GM21515 (cell line): ENCODE measurements around the gene KRT79.
"Not testable (repeated sequence)": the region's sequence is repeated elsewhere in the genome, so short reads cannot be mapped to it uniquely, and the experiment has no call there.

ENCODE experiments used
- ATAC-seq: cut with Tn5 transposase; IDR thresholded peaks from one replicate; pipeline ENCODE4 v1.9.1; 2021; ENCODE audit not compliant: unreplicated experiment

Gene KRT79

DNA sequence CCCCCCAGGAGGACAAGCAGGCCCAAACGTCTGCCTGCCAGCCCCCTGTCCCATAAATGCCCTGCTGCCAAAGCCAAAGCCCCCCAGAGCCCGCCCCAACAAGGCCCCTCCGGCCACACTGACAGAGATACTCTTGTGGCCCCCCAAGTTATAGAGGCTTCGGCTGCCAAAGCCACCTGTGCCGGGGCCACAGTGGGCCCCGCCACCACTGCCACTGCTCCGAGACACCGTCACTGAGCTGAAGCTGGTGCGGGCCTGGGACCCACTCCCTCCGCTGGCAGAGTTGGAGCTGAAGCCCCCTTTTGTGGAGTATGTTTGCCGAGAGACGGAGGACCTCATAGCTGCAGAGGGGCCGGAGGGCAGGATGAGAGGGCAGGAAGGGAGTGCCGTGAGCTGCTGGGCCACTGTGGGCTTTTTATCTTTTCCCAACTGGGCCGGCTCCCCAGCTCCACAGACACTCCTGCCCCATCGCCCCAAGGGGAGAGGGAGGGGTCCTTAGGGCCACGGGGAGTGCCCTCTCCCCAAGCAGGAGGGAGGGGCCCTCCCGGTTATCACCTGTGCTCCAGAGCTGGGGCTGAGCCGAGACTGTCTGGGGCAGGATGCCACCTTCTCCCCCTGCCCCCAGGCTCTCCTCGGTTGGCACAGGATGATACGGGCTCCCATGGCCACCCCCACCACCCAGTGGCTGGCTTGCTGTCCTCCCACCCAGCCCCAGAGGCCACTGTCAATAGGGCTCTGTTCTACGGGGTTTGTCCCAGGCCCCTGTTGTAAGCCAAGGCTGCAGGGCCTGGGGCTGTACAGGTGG is at the start of gene KRT79:
Gene KRT79, minus strand, starts transcription at position 390 of the 805 bp plus-strand sequence. Its CDS starts 51 bp downstream, at position 339.
- no peak for ATAC-seq

GRCh38 chr12:52880499-52880898 is 46.4 kb upstream of the KRT79 start:
- ATAC-seq: not testable (repeated sequence)

DNA sequence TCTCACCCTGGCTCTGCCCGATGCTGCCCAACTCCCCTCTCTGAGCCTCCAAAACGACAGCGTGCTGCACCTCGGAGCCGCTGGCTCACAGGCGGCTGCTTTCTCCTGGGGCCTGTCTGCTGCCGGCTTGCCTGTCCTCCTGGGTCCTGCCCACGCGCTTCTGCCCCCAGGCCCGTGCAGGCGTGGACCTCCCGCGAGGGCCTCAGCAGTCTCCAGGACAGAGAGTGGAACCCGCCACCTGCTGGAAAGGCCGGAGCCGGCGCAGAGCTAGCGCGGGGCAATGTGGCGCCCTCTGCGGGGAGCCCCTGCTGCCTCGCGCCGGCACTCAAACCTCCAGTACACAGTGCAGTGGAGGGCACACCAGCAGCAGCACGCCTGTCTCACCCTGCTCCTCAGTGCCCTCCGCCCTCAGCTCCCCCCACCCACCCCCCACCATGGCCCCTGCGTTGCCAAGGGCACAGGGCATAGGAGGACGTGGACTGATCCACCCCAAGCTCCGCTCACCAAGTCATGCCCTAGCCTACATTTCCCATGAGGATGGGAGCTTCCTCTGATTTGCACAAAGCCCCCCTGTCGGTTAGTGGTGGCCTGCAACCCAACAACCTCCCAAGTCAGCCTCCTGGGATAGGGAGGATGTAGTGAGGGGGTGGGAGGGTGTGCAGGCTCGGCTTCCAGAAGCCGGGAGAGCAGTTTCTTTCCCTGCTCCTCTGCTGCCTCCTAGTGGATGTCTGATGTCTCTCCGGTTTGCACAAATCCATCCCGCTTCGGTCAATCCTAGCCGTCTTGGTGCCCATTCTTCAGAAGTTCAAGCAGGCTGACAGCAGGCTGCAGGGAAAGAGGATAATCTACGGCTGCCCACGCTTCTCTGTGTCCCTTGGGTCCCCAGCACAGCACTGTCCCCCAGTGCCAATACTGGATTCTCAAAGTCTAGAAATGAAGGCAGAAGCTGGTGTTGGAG is 45.6 kb upstream of the KRT79 start:
- no peak for ATAC-seq

GRCh38 chr12:52878507-52879393 is 44.6 kb upstream of the KRT79 start:
- no peak for ATAC-seq

- ATAC-seq: no peak
Measured at GRCh38 chr12:52877242-52877641, 43.1 kb upstream of the KRT79 start.

GRCh38 chr12:52876372-52876771 is 42.3 kb upstream of the KRT79 start:
- no peak for ATAC-seq

- ATAC-seq: no peak
Measured at GRCh38 chr12:52874573-52875435, 40.7 kb upstream of the KRT79 start.

GRCh38 chr12:52873832-52874572 is 39.9 kb upstream of the KRT79 start:
- ATAC-seq: no peak

GRCh38 chr12:52873513-52873831 is 39.4 kb upstream of the KRT79 start:
- ATAC-seq: no peak

GRCh38 chr12:52872644-52873389 is 38.7 kb upstream of the KRT79 start:
- no peak for ATAC-seq

DNA sequence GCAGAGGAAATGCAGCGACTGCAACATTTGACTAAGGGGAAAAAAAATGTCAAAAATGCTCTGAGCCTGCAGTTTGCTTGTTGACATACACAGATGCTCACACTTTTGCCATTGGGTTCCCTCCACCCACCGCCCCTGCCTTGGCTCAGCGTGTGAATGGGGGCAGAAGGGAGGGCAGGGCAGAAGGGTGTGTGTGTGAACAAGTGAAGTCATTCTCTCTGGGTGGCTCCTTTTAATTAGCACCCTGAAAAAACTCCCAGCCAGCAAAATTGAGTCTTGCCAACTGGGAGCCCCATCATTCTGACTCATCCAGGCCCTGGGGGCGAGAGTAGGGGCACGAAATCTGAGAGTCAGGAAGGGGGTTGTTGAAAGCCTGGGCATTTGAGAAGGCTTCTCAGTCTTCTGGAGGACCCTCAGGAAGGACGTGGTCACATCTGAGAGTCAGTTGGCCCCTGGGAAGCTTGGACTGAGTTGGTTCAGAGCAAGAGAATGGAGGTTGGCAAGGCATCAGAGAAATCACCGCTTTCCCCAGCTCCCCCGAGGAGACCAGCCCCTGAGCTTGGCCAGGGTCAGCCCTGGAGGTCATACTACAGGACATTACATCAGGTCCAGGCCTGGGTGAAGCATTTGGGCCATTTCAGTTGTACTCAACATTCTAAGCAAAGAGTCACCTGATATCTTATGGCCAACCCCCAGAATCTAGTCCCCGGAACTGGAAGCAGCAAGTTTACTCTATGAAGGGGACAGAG is 37.4 kb upstream of the KRT79 start:
- ATAC-seq: no peak

DNA sequence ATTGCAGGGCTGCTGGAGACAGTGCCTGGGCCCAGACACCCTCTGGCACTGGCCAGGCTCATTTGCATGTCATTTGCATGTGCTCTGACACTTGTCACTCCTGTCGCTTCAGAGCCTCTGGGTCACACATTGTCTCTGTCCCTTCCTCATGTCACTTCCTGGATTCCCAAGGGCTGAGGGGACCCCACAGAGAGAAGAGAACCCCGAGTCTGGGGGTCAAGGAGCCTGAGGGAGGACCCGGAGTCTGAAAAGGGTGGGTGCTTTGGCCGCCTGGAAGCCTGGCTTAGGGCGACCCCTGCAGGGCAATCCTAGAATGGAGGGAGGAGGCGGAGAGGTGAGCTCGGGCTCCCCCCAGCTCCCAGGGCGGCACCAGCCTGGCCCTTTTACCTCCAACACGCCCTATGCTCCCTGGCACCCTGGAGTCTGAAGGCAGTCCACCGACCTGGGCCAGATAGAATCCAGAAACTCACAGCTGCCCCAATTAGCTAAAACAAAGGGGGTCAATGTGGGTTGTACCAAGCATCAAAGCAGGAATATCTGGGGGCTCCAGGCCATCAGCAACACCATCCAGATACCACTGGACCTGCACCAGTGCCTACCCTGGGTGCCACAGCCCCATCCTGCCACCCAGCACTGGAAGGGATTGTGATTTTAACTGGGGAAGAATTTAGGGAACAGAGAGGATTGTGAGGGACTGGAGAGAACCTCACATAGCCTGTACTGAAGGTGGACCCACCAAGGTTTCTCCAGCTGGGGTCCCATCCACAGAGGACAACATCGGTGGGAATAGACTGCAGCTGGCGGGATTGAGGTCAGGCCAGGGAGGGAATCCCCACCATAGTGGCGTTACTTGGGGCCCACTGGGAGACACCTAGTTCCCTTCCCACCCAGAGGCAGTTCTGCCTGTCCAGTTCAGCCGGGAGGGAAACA is 36.5 kb upstream of the KRT79 start:
- peak; percentile 48 for ATAC-seq

DNA sequence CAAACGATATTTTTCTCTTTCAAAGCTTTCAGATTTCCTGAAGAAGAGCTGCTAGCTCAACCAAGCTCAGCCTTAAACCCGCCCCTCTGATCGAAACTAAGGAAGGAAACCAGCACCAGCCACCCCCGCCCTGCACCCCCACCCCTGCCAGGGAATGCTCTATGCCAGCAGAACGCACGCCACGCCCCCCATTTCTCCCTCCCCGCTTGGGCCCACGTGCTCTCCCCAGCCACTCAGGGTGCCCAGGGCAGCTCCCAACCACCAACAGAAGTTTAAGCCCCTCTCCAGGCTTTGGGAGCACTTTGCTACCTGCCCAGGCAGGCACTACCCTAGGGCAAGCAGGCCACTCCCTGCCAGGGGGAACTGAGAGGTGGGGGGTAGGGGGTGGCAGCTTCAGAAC is 33.5 kb upstream of the KRT79 start:
- no peak for ATAC-seq

- no peak for ATAC-seq
Measured at GRCh38 chr12:52867152-52867551, 33.0 kb upstream of the KRT79 start.

GRCh38 chr12:52865090-52865944 is 31.2 kb upstream of the KRT79 start:
- ATAC-seq: no peak

- no peak for ATAC-seq
Measured at GRCh38 chr12:52862023-52862422, 27.9 kb upstream of the KRT79 start.
